Left ventricle myocardium superior (tissue), 1 donor: ENCODE results near the gene SUGCT. TPM values are rescaled to one million over a fixed set of nuclear protein-coding genes. Genes with fewer than 3 reads are reported as not detected.
A peak's percentile ranks its signal among the peaks of the same experiment; 100 is the strongest.

Experiments
- ATAC-seq: fragments of 200-7000 bp; cut with Tn5 transposase; one replicate; pipeline ENCODE4 v1.9.1; 2020; ENCODE audit warnings: mild to moderate bottlenecking, moderate library complexity
- DNase-seq: peaks from one replicate; pipeline ENCODE4 v3.0.0-alpha.2; 2020
- intact Hi-C: fragments of 100-400 bp; cut with micrococcal nuclease; formaldehyde crosslinking; loops from one replicate; pipeline ENCODE4 v1.11.0; 2022
- total RNA-seq: library from RNA; stranded (reverse); fragmentation: NEBNext Ultra II Directional; extraction: Animal tissue kit (Norgen Biotek cat#: 25700); gene quantifications from one replicate; pipeline ENCODE4 v1.2.1, GENCODE V29; 2021
- donor health status: DM: no; HTN: yes; CAD: no; lungs with severe emphysema.

SUGCT gene
- total RNA-seq, 1 donor from 2014 or later = 6.8 TPM

DNA sequence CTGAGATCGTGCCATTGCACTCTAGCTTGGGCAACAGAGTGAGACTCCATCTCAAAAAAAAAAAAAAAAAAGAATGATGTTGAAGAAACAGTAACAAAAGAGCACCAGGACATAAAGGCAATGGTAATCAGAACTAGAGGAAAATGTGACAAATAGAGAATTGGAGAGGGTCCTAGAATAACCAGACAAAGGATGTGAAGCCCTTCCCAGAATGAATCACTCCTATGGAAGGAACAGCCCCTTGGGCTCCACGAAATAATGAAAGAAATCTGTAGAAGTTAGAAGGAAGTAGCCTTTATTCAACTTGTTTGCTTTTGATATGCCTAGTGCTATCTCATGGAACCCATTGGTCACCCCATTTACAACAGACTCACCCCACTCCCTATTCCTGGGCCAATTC, 169.2 kb downstream of the SUGCT start:
- no peak for DNase-seq
- intact Hi-C loops = no loop called here
- no peak for ATAC-seq

DNA sequence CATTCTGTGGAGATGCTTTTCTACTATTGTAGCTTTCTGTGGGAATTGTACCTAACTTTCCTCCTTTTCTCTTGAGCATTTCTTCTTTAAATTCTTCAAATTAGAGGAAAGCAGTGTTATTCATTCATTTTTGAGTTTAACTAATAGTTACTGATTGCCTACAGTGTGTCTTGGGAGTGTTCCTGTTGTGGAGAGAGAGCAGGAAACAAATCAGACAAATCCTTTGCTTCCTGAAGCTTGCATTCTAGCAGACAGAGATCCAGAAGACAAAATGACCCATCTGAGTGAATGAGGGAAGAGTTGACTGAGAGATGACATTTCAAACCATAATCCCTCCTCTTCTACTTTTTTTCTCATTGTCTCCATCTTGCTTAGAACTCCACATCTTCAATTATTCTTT, 170.4 kb downstream of the SUGCT start:
- ATAC-seq = no peak
- DNase-seq = no peak
- intact Hi-C loops = no loop called here

DNA sequence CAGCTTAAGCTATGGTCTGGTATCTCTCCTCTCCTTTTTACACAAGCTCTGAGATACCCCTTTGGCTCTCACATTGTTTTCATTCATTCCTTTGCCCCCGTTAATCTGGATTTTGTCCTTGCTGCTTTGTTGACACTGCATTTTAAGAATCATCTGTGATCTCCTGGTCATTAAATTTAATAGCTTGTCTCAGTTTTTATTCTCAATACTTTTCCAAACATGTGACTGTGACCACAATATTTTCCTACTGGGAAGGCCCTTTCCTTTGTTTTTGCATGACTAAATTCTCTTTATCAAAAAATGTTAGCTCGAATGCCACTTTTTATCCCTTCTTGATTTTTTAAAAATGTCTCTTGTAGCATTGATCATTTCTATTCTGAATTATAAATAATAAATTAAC, 171.2 kb downstream of the SUGCT start:
- ATAC-seq (no peak), DNase-seq (no peak)
- intact Hi-C loops = no loop called here

DNA sequence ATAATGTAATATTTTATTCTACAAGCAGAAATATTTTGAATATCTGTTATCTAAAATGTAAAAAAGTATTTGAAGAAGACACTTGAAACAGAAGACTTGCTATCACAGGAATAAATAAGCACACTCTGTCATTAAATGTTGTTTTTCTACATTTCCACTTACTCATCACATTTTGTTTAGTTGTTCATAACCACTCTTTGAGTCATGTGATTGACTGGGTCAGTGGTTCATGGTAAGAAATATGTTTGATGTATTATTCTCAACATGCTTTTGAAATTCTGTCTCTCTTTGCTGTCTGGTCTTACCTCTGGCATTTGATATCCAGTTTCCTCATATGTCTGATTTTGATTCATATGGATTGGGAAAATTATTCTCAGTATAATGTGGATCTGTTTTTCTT, 171.8 kb downstream of the SUGCT start:
- DNase-seq (no peak), ATAC-seq (no peak)
- intact Hi-C loops = no loop called here

DNA sequence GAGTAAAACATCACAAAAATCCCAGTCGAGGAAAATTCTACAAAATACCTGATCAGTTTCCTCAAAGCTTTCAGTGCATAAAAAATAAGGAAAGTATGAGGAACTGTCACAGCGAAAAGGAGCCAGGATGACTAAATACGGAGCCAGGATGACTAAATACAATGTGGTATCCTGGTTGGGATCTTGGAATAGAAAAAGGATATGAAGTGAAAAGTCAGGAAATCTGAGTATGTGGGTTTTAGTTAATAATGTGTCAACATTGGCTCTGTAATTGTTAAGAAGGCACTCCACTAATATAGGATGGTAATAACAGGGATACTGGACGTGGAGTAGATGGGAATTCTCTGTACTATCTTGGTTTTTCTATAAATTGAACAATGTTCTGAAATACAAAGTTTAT, 175.5 kb downstream of the SUGCT start:
- ATAC-seq (no peak), DNase-seq (no peak)
- intact Hi-C loops = no loop called here

DNA sequence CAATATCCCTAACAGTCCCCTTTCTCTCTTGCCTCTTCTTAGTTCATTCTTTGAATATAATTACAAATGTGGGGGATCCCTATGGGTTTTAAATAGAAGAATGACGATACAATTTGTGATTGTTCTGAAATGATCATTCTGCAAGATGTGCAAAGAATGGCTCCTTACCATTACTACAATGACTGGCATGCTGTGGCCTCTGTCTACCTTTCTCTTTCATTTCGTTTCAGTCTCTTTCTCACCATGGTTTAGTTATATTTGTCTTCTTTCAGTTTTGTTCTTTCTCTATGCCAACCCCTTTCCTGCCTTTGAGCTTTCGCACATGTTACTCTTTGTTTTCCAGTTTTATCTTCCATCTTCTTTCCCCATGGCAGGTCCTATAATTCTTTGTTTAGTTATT, 176.5 kb downstream of the SUGCT start:
- intact Hi-C loops = no loop called here
- ATAC-seq = no peak
- DNase-seq = no peak

DNA sequence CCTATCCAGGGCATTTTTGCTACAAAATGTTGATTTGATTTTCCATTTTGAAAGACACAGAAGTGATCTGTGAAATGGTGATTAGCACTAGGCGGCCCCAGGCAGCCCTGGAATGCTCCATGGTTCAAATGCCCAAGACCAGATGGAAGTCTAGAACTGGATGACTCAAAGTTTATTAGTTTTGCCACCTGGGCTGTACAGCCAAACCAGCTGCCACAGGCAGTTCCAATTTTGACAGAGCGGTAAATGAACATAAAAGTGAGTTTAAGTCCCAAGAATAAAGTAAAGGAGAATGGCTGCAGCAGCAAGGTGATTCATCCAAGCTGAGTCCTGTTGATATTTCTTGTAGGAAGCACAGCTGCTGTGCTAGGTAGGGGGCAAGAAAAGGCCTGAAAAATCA, 180.5 kb downstream of the SUGCT start:
- intact Hi-C loops = no loop called here
- DNase-seq = no peak
- ATAC-seq = no peak

DNA sequence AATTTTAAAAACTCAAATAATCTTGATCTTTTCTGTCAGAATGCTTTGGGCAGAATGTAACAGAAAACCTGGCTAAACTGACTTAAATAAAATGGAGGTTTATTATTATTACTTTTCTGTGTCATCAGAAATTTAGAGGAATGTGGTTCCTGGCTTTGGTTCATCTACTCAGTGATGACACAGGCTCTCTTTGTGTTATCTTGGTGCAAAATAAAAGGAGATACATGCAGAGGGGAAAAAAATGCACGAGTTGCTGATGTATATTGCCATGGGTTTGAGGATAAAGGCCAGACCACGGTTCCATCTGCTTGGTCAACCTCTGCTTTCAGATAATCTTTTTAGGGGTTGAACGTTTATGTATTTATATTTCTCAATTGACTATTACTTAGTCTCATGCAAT, 181.4 kb downstream of the SUGCT start:
- intact Hi-C loops = no loop called here
- ATAC-seq (no peak), DNase-seq (no peak)

DNA sequence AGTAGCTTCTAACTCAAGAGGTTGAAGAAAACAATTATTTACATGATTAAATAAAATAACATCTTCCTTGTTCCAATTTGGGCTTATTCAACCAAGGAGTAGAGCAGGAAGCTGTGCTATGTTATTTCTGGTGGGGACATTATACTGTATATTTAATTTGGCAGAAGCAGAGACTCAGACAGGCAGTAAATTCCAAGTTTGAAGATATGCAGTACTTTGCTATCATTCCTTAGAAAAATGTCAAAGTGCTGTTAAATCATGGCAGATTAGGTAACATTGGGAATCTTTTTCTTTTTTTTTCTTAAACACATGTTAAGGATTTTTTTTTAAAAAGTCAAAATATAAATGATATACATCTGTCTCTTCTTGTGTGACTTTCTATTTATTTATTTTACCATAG, 190.1 kb downstream of the SUGCT start:
- no peak for DNase-seq
- intact Hi-C loops = no loop called here
- no peak for ATAC-seq

DNA sequence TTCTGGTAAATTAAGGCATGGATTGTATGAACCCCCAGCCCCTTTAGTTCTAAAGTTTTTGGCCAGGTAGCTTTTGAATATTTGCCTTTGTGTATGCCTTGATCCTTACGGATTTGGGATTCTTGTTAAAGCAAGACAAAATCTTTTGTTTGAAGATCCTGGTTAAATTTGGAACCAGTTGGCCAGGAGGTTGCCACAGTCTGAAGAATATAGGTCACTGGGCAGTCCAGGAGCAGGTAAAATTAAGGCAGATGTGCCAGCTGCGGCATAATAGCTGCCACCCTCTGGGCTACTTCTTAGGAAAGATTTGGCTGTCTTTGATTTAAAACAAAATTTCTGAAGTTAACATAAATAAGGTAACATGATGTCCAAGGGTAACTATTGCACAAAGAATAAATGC, 192.3 kb downstream of the SUGCT start:
- no peak for DNase-seq
- intact Hi-C loops = no loop called here
- no peak for ATAC-seq

DNA sequence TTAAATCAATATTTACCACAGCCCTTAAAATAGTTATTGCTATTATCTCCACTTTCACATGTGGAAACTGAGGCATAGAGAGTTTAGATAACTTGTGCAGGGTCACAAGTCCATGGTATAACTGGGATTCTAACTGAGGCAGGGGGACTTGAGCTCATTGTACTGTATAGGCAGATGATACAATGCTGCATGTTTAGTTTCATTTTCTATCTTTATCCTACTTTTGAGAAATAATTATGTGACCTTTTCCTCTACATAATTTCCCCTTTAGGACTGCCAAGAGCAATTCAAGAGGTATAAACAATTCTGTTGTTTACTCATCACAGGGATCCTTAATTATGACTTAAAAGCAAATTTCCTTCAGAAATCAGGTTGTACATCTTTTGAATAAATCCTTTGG, 193.1 kb downstream of the SUGCT start:
- intact Hi-C loops = no loop called here
- no peak for ATAC-seq
- DNase-seq = no peak

DNA sequence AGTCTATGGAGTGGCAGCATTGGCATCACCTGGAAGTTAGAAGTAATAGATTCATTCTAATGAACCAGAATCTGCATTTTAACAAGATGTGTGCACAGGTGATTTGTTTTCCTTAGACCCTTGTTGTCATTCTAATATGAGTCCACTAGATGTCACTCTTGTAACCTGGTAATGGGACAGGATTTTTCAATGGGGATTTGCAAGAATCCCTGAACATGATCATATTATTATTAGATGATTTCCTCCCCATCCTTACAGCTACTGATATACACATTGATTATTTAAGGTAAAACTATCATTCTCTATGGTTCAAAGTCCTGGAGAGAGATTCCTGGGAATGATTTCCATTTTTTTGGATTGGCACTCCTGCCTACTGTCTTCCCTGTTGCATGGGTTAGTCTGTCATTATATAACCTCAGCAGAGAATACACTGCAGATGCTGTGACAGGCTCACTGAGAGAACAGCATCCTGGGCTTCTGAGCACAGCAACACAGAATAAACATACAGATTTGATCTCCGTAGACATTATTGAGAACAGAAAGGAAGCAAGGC, 194.9 kb downstream of the SUGCT start:
- no peak for DNase-seq
- ATAC-seq = peak; percentile 43
- intact Hi-C loops = no loop called here

DNA sequence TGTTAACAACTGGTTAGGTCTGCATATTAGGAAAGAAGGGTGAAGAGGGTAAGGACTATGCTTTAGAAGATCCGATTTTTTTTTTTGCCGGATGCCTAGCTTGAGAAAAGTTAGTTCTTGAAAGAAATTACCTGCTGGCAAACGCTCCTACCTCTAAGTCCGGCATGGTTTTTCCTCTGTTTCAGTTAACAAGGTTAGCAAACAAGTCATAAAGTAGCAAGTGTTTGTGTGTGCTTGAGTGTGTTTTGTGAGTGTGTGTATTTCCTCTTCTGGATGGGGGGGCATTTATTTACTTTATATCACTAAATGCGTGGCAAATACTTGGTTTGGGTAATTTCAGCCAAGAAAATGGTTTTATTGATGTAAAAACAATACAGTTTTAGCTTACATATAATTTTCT, 195.6 kb downstream of the SUGCT start:
- DNase-seq (no peak), ATAC-seq (no peak)
- intact Hi-C loops = no loop called here

DNA sequence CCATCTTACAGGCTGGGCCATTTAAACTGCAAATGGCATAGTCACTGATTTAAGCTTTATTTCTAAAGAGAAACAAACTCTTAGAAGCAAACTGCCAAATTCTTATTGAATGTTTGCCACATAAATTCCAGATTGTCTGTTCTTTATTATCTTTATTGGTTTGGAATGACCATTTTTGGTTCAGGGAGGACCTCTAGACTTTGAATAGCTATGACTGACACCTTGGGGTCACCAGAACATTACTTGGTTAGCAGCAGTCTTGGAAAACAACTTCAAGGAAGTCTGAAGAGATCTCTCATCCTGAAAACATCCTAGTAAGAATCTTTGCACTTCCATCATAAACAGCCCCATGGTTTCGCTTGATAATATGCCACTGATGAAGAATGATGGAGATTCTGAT, 197.1 kb downstream of the SUGCT start:
- no peak for DNase-seq
- intact Hi-C loops = no loop called here
- no peak for ATAC-seq

DNA sequence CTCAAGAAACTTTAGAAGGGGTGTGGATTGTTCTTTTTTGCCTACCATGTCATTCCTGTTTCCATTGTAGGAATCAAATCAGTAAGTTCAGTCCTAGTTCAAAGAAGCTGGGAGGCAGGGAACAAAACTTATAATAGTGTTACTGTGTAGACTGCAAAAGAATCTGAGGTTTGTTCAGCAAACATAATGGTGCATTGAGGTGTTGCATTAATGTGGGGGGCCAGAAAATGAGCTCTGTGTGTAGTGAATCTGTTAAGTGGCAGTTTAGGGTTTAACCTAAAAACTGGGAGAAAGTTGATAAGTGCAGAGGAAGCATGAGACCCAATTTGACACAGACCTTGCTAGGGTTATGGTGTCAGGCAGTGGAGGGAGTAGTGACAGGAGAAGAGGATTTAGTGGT, 197.7 kb downstream of the SUGCT start:
- DNase-seq (no peak), ATAC-seq (no peak)
- intact Hi-C loops = no loop called here

DNA sequence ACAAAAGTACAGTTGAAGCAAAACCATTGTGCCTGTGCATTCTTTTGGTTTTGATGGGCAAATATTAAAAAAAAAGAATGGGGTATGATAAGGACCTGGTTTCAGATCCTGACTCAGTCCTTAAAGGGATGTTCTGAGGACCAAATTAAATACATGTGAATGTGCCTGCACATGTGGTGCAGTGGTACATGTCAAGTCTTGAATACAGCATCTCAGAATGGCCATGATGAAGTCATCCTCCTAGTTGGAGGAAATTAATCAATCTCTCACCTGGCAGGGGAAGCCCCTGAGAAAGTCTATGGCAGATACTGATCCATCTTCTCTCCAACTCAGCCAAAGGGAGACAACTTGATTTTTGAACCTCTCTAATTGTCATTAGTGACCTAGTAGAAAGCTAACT, 207.0 kb downstream of the SUGCT start:
- intact Hi-C loops = no loop called here
- DNase-seq (no peak), ATAC-seq (no peak)

DNA sequence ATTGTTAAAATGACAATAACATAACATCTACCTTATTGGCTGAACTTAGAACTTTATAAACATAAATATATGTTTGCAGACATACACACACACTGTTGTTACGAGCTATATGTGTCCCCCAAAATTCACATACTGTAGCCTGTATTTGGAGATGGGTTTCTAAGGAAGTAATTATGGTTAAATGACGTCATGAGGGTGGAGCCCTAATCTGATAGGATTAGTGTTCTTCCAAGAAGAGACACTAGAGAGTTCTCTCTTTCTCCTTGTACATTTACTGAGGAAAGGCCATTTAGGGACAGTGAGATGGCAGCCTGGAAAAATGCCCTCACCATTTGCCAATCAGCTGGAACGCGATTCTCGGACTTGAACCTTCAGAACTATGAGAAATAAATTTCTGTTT, 211.7 kb downstream of the SUGCT start:
- DNase-seq (no peak), ATAC-seq (no peak)
- intact Hi-C loops = no loop called here

DNA sequence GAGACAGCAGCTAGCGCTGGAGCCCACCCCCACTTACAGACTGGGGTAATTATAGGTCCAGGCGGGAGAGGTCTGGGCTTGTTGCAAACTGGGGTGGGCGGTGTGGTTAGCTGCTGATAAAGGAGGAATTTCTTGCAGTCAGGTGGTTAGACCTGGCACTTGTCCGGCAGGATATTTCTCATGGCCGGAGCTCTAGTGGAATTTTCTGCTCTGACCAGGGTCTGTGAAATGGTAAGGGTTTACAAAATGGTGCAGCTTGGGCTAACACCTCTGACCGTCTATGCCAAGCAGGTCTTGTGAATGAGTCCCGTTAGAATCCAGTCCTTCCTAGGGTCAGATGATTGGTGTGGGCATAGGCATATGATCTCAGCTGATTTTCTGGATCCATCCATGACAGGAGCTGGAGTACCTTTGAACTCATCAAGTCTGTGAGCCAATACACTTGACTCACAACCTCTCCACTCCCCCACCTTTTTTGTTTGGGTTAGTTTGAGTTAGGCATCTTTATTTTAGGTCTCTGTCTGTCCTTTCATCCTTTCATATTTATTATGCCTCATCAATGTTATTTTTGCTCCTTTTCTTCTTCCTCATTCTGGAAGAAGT, 213.4 kb downstream of the SUGCT start:
- DNase-seq (no peak), ATAC-seq (no peak)
- intact Hi-C loops = no loop called here

DNA sequence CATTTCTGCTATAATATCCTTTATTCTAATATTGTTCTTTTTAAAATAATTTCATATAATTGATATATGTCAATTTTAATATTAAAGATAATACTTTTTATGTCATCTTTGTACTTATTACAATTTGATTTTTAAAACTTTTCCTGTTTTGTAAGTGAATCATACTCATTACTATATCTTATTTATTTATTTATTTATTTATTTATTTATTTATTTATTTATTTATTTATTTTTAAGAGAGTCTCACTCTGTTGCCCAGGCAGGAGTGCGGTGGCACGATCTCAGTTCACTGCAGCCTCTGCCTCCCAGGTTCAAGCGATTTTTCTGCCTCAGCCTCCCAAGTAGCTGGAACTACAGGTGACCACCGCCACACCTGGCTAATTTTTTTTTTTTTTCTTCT, 215.3 kb downstream of the SUGCT start:
- DNase-seq (no peak), ATAC-seq (no peak)
- intact Hi-C loops = no loop called here

DNA sequence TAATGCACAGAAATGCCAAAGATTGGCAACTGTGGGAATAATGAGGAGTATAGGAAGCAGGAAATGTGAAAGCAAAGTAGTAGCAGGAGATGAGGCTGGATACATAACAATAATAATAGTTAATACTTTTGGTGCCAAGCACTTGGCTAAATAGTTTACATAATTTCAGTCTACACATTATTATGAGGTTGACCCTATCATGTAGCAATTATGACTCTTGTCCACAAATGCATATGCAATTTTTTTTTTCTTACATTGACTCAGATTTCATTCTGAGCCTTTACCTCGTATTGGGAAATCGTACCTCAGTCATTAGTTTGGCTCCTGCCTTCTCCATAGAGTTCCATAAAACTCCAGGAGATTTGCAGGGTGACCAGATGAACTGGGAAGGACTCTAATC, 219.9 kb downstream of the SUGCT start:
- no peak for ATAC-seq
- no peak for DNase-seq
- intact Hi-C loops = no loop called here

DNA sequence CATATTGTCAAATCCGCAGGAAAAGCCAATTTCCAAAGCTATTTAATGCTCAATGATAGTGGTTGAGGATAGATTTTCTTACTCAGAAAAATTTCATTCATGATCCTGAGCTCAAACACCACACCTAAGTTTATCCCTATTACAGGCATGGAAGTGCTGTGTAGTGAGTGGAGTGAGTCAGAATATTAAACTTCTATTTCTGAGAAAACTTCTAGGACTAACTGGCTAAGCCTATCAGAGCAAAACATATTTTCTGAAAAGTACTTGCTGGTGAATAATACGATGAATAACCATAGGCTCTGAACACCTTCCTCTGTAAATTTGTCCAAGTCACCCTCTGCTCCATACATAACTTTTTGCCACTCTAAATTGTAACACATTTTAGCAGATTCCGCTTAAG, 221.5 kb downstream of the SUGCT start:
- no peak for DNase-seq
- intact Hi-C loops = no loop called here
- no peak for ATAC-seq
